SU-DHL-6 (cell line): ENCODE results near the gene SH3BGR.

ENCODE experiments used
- H2AFZ ChIP-seq: fragments of 200-600 bp; sonication (generic); 2 replicates; pipeline ENCODE4 v1.6.1; 2014; ENCODE audit warnings: low read depth, mild to moderate bottlenecking, moderate library complexity, mixed read lengths, antibody characterized with exemption, low read length; ENCODE audit not compliant: severe bottlenecking
- H3F3A ChIP-seq: fragments of 200-600 bp; shearing (Covaris generic); 2 replicates; pipeline ENCODE4 v1.6.0; 2016; ENCODE audit warnings: antibody characterized with exemption, mild to moderate bottlenecking; ENCODE audit not compliant: insufficient read depth
- H3K27ac ChIP-seq: fragments of 200-600 bp; sonication (generic); 2 replicates; pipeline ENCODE4 v1.5.1; 2016; ENCODE audit warnings: low read depth, mild to moderate bottlenecking, low read length, moderate library complexity, mixed read lengths
- H3K27me3 ChIP-seq: fragments of 200-600 bp; sonication (generic), shearing (Covaris generic); 2 replicates; pipeline ENCODE4 v1.6.0; 2014; ENCODE audit warnings: mild to moderate bottlenecking, low read length
- H3K36me3 ChIP-seq: fragments of 200-600 bp; sonication (generic); 2 replicates; pipeline ENCODE4 v1.6.1; 2014; ENCODE audit warnings: mild to moderate bottlenecking, low read length, mixed read lengths
- H3K4me2 ChIP-seq: fragments of 300-600, 200-600 bp; shearing (Covaris generic), sonication (generic); 2 replicates; pipeline ENCODE4 v1.6.0; 2014; ENCODE audit warnings: low read length, low read depth, mild to moderate bottlenecking; ENCODE audit not compliant: poor library complexity, severe bottlenecking
- H3K4me3 ChIP-seq: fragments of 200-600 bp; sonication (generic); 2 replicates; pipeline ENCODE4 v1.5.1; 2014; ENCODE audit warnings: antibody characterized with exemption, low read length, mild to moderate bottlenecking, mixed read lengths; ENCODE audit not compliant: insufficient read depth, poor library complexity, severe bottlenecking
- H3K79me2 ChIP-seq: fragments of 200-600 bp; sonication (generic); 2 replicates; pipeline ENCODE4 v1.6.1; 2014; ENCODE audit warnings: mild to moderate bottlenecking, low read length, moderate library complexity; ENCODE audit not compliant: insufficient read depth
- H3K9ac ChIP-seq: fragments of 200-600 bp; sonication (generic); 2 replicates; pipeline ENCODE4 v1.7.0; 2014; ENCODE audit warnings: mild to moderate bottlenecking, low read length
- H3K9me2 ChIP-seq: fragments of 200-600 bp; sonication (generic); replicated peaks from 2 replicates; pipeline ENCODE4 v1.6.1; 2014; ENCODE audit warnings: low read length; ENCODE audit not compliant: insufficient read depth
- H3K9me3 ChIP-seq: fragments of 200-600 bp; sonication (generic); 2 replicates; pipeline ENCODE4 v1.6.1; 2014; ENCODE audit warnings: low read length, mixed read lengths; ENCODE audit not compliant: insufficient read depth
- H4K20me1 ChIP-seq: fragments of 200-600 bp; sonication (generic); 2 replicates; pipeline ENCODE4 v1.6.1; 2014; ENCODE audit warnings: low read depth, mild to moderate bottlenecking, antibody characterized with exemption, low read length, moderate library complexity, mixed read lengths
- EZH2phosphoT487 ChIP-seq: fragments of 200-600 bp; sonication (generic), shearing (Covaris generic); conservative IDR thresholded peaks from 2 replicates; pipeline ENCODE4 v1.6.1; 2018; ENCODE audit warnings: mild to moderate bottlenecking, antibody characterized with exemption, low read length, moderate library complexity, mixed read lengths
- TF ChIP-seq, protein P1 (sequence below): fragments of 200-600 bp; sonication (generic); IDR thresholded peaks from one replicate; pipeline ENCODE4 v1.5.1; 2017; ENCODE audit warnings: antibody characterized with exemption, mild to moderate bottlenecking, low read length, moderate library complexity; ENCODE audit not compliant: insufficient read depth, poor library complexity, severe bottlenecking

The SH3BGR gene

GRCh38 chr21:39562791-39563770 lies 111.3 kb downstream of the SH3BGR start:
- no peaks in the 10 kb centered on the region for H3K79me2 ChIP-seq
- no peaks in the 10 kb centered on the region for H3K9me2 ChIP-seq
- no peak overlapping the region for H3K4me2 ChIP-seq
- H3K27me3 ChIP-seq = no peaks in the 10 kb centered on the region; the same call in 1 of the 2 replicates
- no peak overlapping the region for H2AFZ ChIP-seq
- H3K27ac ChIP-seq = no peak overlapping the region
- no peaks in the 10 kb centered on the region for H4K20me1 ChIP-seq
- no peaks in the 10 kb centered on the region for H3K9me3 ChIP-seq
- H3K4me3 ChIP-seq = no peak overlapping the region
- no peak overlapping the region for H3K9ac ChIP-seq
- TF ChIP-seq, protein P1, sequence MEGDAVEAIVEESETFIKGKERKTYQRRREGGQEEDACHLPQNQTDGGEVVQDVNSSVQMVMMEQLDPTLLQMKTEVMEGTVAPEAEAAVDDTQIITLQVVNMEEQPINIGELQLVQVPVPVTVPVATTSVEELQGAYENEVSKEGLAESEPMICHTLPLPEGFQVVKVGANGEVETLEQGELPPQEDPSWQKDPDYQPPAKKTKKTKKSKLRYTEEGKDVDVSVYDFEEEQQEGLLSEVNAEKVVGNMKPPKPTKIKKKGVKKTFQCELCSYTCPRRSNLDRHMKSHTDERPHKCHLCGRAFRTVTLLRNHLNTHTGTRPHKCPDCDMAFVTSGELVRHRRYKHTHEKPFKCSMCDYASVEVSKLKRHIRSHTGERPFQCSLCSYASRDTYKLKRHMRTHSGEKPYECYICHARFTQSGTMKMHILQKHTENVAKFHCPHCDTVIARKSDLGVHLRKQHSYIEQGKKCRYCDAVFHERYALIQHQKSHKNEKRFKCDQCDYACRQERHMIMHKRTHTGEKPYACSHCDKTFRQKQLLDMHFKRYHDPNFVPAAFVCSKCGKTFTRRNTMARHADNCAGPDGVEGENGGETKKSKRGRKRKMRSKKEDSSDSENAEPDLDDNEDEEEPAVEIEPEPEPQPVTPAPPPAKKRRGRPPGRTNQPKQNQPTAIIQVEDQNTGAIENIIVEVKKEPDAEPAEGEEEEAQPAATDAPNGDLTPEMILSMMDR = no peak
- TF ChIP-seq EZH2phosphoT487 = no peak
- H3K36me3 ChIP-seq = no peaks in the 10 kb centered on the region
- no peaks in the 10 kb centered on the region for H3F3A ChIP-seq

- Histone ChIP-seq H3K9me3 (no peaks in the 10 kb centered on the region), H3K36me3 (no peaks in the 10 kb centered on the region), H3K9ac (no peak overlapping the region), H3K4me3 (no peak overlapping the region), H3K4me2 (no peak overlapping the region), H3K79me2 (no peaks in the 10 kb centered on the region), H3F3A (no peaks in the 10 kb centered on the region), H4K20me1 (no peaks in the 10 kb centered on the region), H2AFZ (no peak overlapping the region), H3K27me3 (no peaks in the 10 kb centered on the region; the same call in 1 of the 2 replicates), H3K9me2 (no peaks in the 10 kb centered on the region), H3K27ac (no peak overlapping the region)
- TF ChIP-seq, protein P1 = no peak
- no peak for TF ChIP-seq EZH2phosphoT487
These were observed 112.4 kb downstream of the SH3BGR start for GRCh38 chr21:39564200-39564599.
